ENCODE measurements around the gene THSD4.
"Not testable (repeated sequence)": the region's sequence is repeated elsewhere in the genome, so short reads cannot be mapped to it uniquely, and the experiment has no call there.

THSD4 gene

GRCh38 chr15:71153823-71154524, 38.7 kb downstream of the THSD4 start:
- H3K27me3 ChIP-seq (replicated peaks; ENCODE audit: control insufficient read depth, insufficient read depth, low read length): no peaks in the 10 kb centered on the region
- no peak overlapping the region for H3K4me3 ChIP-seq (ENCODE audit: low read length)
- H3K9me3 ChIP-seq (ENCODE audit: control insufficient read depth, low read length): no peaks in the 10 kb centered on the region
- no peak overlapping the region for H3K9ac ChIP-seq (ENCODE audit: low read length)
- no peaks in the 10 kb centered on the region for H3K36me3 ChIP-seq (ENCODE audit: control insufficient read depth, insufficient read depth, low read length, severe bottlenecking)
- H3K4me1 ChIP-seq (ENCODE audit: control insufficient read depth, insufficient read depth, low read length): peaks cover 13% of the 10 kb centered on the region
- DNase-seq (ENCODE audit: low read depth): no peak

DNA sequence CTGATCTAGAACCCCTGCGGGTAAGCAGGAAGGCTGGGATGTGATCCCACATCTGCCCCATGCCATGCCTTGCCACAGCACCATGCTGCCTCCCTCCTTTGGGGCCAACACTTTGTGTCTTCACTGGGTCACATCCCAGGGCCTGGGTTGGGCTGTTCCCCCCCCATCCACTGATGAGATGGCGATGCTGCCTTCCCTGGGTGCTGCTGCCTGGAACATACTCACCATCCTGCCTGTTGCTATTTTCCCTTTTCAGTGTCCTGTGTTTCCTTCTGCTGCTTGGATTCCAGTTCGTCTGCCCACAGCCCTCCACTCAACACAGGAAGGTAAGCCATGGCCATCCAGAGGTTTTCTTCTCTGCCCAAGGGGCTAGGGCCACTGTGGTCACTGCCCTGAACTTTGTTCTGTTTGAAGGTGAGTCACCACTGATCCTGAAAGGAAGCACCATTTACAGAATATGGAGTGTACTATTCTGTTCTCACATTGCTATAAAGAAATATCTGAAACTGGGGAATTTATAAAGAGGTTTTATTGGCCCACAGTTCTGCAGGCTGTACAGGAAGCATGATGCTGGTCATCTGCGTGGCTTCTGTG, 39.4 kb downstream of the THSD4 start:
- no peak for DNase-seq (ENCODE audit: low read depth)
- Histone ChIP-seq H3K4me3 (ENCODE audit: low read length) (no peak overlapping the region), H3K9me3 (ENCODE audit: control insufficient read depth, low read length) (no peaks in the 10 kb centered on the region), H3K27me3 (replicated peaks; ENCODE audit: control insufficient read depth, insufficient read depth, low read length) (no peaks in the 10 kb centered on the region), H3K4me1 (ENCODE audit: control insufficient read depth, insufficient read depth, low read length) (peaks cover 11% of the 10 kb centered on the region), H3K9ac (ENCODE audit: low read length) (no peak overlapping the region), H3K36me3 (ENCODE audit: control insufficient read depth, insufficient read depth, low read length, severe bottlenecking) (no peaks in the 10 kb centered on the region)

DNA sequence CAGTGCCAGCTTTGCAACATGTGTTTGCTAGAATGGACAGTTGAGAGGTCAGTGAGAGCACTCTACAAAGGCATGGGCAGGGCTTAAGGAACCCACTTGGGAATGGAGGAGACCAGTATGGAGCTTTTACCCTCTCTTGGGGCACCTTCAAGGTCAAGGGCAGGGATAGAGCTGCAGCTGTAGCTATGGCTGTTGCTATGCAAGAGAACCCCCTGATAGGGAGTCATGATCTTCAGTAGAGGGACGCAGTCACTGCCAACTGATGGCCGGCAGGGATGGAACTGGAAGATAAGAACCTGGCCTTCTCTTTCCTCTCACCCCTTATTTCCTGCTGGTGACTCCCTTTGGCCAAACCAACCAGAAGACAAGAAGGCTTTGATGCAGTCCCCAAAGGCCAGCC, 40.3 kb downstream of the THSD4 start:
- no peaks in the 10 kb centered on the region for H3K27me3 ChIP-seq (replicated peaks; ENCODE audit: control insufficient read depth, insufficient read depth, low read length)
- no peak overlapping the region for H3K9ac ChIP-seq (ENCODE audit: low read length)
- H3K9me3 ChIP-seq (ENCODE audit: control insufficient read depth, low read length): no peaks in the 10 kb centered on the region
- no peak overlapping the region for H3K4me3 ChIP-seq (ENCODE audit: low read length)
- no peaks in the 10 kb centered on the region for H3K36me3 ChIP-seq (ENCODE audit: control insufficient read depth, insufficient read depth, low read length, severe bottlenecking)
- DNase-seq (ENCODE audit: low read depth): no peak
- H3K4me1 ChIP-seq (ENCODE audit: control insufficient read depth, insufficient read depth, low read length): peaks cover 5% of the 10 kb centered on the region

DNA sequence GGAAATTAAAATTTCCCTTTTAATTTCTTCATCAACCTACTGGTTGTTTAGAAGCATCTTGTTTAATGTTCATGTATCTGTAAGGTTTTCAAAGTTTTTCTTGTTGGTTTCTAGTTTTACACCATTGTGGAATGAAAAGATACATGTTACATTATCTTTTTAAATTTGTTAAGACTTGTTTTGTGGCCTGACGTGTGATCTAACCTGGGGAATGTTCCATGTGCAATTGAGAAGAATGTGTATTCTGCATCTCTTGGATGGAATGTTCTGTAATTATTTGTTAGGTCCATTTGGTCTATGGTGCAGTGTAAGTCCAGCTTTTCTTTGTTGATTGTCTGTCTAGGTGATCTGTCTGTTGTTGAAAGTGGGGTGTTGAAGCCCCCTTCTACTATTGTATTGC, 45.7 kb downstream of the THSD4 start:
- H3K4me3 ChIP-seq (ENCODE audit: low read length): no peak overlapping the region
- H3K27me3 ChIP-seq (replicated peaks; ENCODE audit: control insufficient read depth, insufficient read depth, low read length): no peaks in the 10 kb centered on the region
- H3K9me3 ChIP-seq (ENCODE audit: control insufficient read depth, low read length): no peaks in the 10 kb centered on the region
- H3K4me1 ChIP-seq (ENCODE audit: control insufficient read depth, insufficient read depth, low read length): no peaks in the 10 kb centered on the region
- no peaks in the 10 kb centered on the region for H3K36me3 ChIP-seq (ENCODE audit: control insufficient read depth, insufficient read depth, low read length, severe bottlenecking)
- no peak for DNase-seq (ENCODE audit: low read depth)
- no peak overlapping the region for H3K9ac ChIP-seq (ENCODE audit: low read length)

DNA sequence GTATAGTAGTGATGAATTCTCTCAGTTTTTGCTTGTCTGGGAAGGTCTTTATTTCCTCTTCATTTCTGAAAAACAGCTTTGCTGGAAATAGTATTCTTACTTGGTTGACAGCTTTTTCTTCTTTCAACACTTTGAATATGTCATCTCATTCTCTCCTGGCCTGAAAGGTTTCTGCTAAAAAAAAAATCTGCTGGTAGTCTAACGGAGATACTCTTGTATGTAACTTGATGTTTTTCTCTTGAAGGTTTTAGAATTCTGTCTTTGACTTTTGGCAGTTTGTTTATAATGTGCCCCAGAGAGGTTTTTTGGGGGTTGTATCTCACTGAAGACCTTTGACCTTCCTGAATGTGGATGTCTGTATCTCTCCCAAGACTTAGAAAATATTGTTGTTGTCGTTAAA, 47.0 kb downstream of the THSD4 start:
- DNase-seq (ENCODE audit: low read depth): no peak
- H3K4me1 ChIP-seq (ENCODE audit: control insufficient read depth, insufficient read depth, low read length): no peaks in the 10 kb centered on the region
- H3K27me3 ChIP-seq (replicated peaks; ENCODE audit: control insufficient read depth, insufficient read depth, low read length): no peaks in the 10 kb centered on the region
- H3K9ac ChIP-seq (ENCODE audit: low read length): no peak overlapping the region
- no peaks in the 10 kb centered on the region for H3K9me3 ChIP-seq (ENCODE audit: control insufficient read depth, low read length)
- no peak overlapping the region for H3K4me3 ChIP-seq (ENCODE audit: low read length)
- H3K36me3 ChIP-seq (ENCODE audit: control insufficient read depth, insufficient read depth, low read length, severe bottlenecking): no peaks in the 10 kb centered on the region

- DNase-seq (ENCODE audit: low read depth); H3K4me3 ChIP-seq (ENCODE audit: low read length); H3K9me3 ChIP-seq (ENCODE audit: control insufficient read depth, low read length); H3K9ac ChIP-seq (ENCODE audit: low read length); H3K36me3 ChIP-seq (ENCODE audit: control insufficient read depth, insufficient read depth, low read length, severe bottlenecking); H3K4me1 ChIP-seq (ENCODE audit: control insufficient read depth, insufficient read depth, low read length); H3K27me3 ChIP-seq (replicated peaks; ENCODE audit: control insufficient read depth, insufficient read depth, low read length): not testable (repeated sequence)
Measured at GRCh38 chr15:71164606-71165005, 49.3 kb downstream of the THSD4 start.

DNA sequence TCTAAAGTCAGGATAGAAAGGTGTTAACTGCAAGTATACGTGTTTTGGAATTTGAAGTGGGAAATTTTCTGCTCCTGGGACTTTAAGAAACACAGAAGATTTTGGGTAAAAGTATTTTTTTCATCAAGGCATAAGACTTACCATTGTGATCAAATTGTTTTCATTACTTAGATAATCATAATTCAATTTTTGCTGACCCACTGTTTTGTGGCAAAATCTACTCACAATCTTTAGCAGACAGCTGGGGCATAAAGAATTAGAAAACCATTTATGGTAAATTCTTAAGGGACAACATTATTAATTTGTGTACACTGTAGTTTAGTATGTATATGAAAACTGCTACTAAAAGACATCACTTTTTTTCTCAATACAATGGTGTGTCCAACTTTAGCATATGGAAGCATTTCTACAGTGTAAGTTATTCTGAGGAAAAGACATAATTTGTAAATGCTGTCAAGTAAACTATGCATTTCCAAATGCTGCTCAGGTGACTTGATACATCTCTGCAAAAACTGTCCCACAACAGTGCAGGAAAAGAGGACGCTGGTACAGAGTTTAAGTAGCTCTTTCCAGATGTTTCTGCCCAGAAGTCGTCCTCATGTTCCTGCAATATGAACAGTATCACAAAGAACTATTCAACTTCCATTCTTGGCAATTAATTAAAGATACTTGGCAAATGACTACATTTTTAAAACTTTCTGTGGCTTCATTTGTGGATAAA, 52.3 kb downstream of the THSD4 start:
- H3K27me3 ChIP-seq (replicated peaks; ENCODE audit: control insufficient read depth, insufficient read depth, low read length): no peaks in the 10 kb centered on the region
- peaks cover 16% of the 10 kb centered on the region for H3K9me3 ChIP-seq (ENCODE audit: control insufficient read depth, low read length)
- peak overlapping the region; percentile 36 for H3K4me3 ChIP-seq (ENCODE audit: low read length)
- peaks cover 5% of the 10 kb centered on the region for H3K4me1 ChIP-seq (ENCODE audit: control insufficient read depth, insufficient read depth, low read length)
- H3K9ac ChIP-seq (ENCODE audit: low read length): no peak overlapping the region
- no peaks in the 10 kb centered on the region for H3K36me3 ChIP-seq (ENCODE audit: control insufficient read depth, insufficient read depth, low read length, severe bottlenecking)
- DNase-seq (ENCODE audit: low read depth): no peak

DNA sequence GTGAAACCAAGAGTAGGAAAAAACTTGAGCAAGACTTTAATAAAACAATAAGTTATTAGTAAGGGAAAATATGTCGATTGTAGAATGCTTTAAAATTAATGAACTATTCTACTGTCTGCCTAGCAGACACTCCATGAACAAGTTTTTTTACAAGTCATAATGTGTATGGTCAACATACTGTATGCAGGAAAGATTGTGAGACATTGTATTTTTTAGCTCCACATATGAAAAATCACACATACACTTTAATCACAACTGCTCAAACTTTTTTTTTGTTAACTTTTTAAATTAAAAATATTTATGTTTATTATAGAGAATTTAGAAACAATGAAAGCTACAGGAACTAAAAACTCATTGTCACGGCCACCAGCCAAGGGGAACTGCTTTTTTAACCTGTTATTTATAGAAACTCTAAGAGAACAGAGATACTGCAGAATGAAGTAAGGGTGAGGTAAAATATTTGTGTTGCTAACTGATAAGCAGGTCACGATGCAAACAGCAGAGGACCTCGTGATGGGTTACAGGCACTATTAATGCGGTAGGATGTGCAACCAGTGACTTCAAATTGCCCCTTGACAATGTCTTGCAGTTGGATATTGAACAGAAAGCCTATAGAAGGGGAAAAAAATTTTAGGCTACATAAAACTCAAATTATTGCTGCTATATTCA, 53.0 kb downstream of the THSD4 start:
- peaks cover 5% of the 10 kb centered on the region for H3K4me1 ChIP-seq (ENCODE audit: control insufficient read depth, insufficient read depth, low read length)
- no peaks in the 10 kb centered on the region for H3K27me3 ChIP-seq (replicated peaks; ENCODE audit: control insufficient read depth, insufficient read depth, low read length)
- peaks cover 21% of the 10 kb centered on the region for H3K9me3 ChIP-seq (ENCODE audit: control insufficient read depth, low read length)
- peak overlapping the region; percentile 36 for H3K4me3 ChIP-seq (ENCODE audit: low read length)
- no peak for DNase-seq (ENCODE audit: low read depth)
- no peak overlapping the region for H3K9ac ChIP-seq (ENCODE audit: low read length)
- no peaks in the 10 kb centered on the region for H3K36me3 ChIP-seq (ENCODE audit: control insufficient read depth, insufficient read depth, low read length, severe bottlenecking)

GRCh38 chr15:71170163-71170562, 54.9 kb downstream of the THSD4 start:
- H3K4me3 ChIP-seq (ENCODE audit: low read length): no peak overlapping the region
- peaks cover 21% of the 10 kb centered on the region for H3K9me3 ChIP-seq (ENCODE audit: control insufficient read depth, low read length)
- no peaks in the 10 kb centered on the region for H3K27me3 ChIP-seq (replicated peaks; ENCODE audit: control insufficient read depth, insufficient read depth, low read length)
- no peak for DNase-seq (ENCODE audit: low read depth)
- no peaks in the 10 kb centered on the region for H3K36me3 ChIP-seq (ENCODE audit: control insufficient read depth, insufficient read depth, low read length, severe bottlenecking)
- no peak overlapping the region for H3K9ac ChIP-seq (ENCODE audit: low read length)
- peaks cover 5% of the 10 kb centered on the region for H3K4me1 ChIP-seq (ENCODE audit: control insufficient read depth, insufficient read depth, low read length)

GRCh38 chr15:71171195-71171594, 55.9 kb downstream of the THSD4 start:
- H3K4me1 ChIP-seq (ENCODE audit: control insufficient read depth, insufficient read depth, low read length): peaks cover 5% of the 10 kb centered on the region
- H3K4me3 ChIP-seq (ENCODE audit: low read length): no peak overlapping the region
- no peaks in the 10 kb centered on the region for H3K27me3 ChIP-seq (replicated peaks; ENCODE audit: control insufficient read depth, insufficient read depth, low read length)
- H3K9me3 ChIP-seq (ENCODE audit: control insufficient read depth, low read length): peaks cover 21% of the 10 kb centered on the region
- no peak overlapping the region for H3K9ac ChIP-seq (ENCODE audit: low read length)
- DNase-seq (ENCODE audit: low read depth): no peak
- H3K36me3 ChIP-seq (ENCODE audit: control insufficient read depth, insufficient read depth, low read length, severe bottlenecking): no peaks in the 10 kb centered on the region

DNA sequence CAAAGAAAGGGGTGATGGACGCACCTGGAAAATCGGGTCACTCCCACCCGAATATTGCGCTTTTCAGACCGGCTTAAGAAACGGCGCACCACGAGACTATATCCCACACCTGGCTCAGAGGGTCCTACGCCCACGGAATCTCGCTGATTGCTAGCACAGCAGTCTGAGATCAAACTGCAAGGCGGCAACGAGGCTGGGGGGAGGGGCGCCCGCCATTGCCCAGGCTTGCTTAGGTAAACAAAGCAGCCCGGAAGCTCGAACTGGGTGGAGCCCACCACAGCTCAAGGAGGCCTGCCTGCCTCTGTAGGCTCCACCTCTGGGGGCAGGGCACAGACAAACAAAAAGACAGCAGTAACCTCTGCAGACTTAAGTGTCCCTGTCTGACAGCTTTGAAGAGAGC, 59.1 kb downstream of the THSD4 start:
- not testable (repeated sequence) for H3K27me3 ChIP-seq (replicated peaks; ENCODE audit: control insufficient read depth, insufficient read depth, low read length); H3K36me3 ChIP-seq (ENCODE audit: control insufficient read depth, insufficient read depth, low read length, severe bottlenecking); H3K4me3 ChIP-seq (ENCODE audit: low read length); H3K9ac ChIP-seq (ENCODE audit: low read length); H3K4me1 ChIP-seq (ENCODE audit: control insufficient read depth, insufficient read depth, low read length); DNase-seq (ENCODE audit: low read depth)
- peaks cover 21% of the 10 kb centered on the region for H3K9me3 ChIP-seq (ENCODE audit: control insufficient read depth, low read length)

Data from adipocyte (in vitro differentiated cells).